HEK293T (cell line): Measurements from ENCODE around the gene MCM8.

Source experiments
- CTCF ChIA-PET: fragments of 350-600 bp; formaldehyde crosslinking; extraction: SDS; loops from one replicate; lab custom pipeline; 2021; ENCODE audit warnings: antibody characterized with exemption, inconsistent platforms; lab: Yijun Ruan, JAX
- POLR2A ChIA-PET: fragments of 350-600 bp; formaldehyde crosslinking; extraction: SDS; loops from one replicate; lab custom pipeline; 2020; ENCODE audit warnings: antibody characterized with exemption, inconsistent platforms; lab: Yijun Ruan, JAX
- DNase-seq: peaks from one replicate; pipeline ENCODE4 v3.0.0; 2012; ENCODE audit warnings: mixed read lengths; ENCODE audit errors: extremely low spot score
- ARNT ChIP-seq: fragments of 450-650 bp; IDR thresholded peaks from 2 replicates; pipeline ENCODE4 v1.6.1; 2017; ENCODE audit warnings: mild to moderate bottlenecking
- BHLHE40 ChIP-seq: fragments of 450-650 bp; IDR thresholded peaks from 2 replicates; pipeline ENCODE4 v1.6.1; 2016; ENCODE audit warnings: mild to moderate bottlenecking, moderate library complexity, borderline replicate concordance
- CTBP1 ChIP-seq: fragments of 450-650 bp; IDR thresholded peaks from 2 replicates; pipeline ENCODE4 v1.6.1; 2016; ENCODE audit warnings: borderline replicate concordance
- ELF4 ChIP-seq: fragments of 450-650 bp; IDR thresholded peaks from 2 replicates; pipeline ENCODE4 v1.6.1; 2017; ENCODE audit warnings: antibody characterized with exemption
- FOXA1 ChIP-seq: fragments of 450-650 bp; IDR thresholded peaks from 2 replicates; pipeline ENCODE4 v1.6.1; 2016; ENCODE audit warnings: mild to moderate bottlenecking
- FOXK2 ChIP-seq: fragments of 450-650 bp; IDR thresholded peaks from 2 replicates; pipeline ENCODE4 v1.6.1; 2016; ENCODE audit warnings: mild to moderate bottlenecking
- FOXM1 ChIP-seq: fragments of 450-650 bp; IDR thresholded peaks from 2 replicates; pipeline ENCODE4 v1.6.1; 2017; ENCODE audit warnings: mild to moderate bottlenecking, borderline replicate concordance
- HDGF ChIP-seq: fragments of 450-650 bp; IDR thresholded peaks from 2 replicates; pipeline ENCODE4 v1.6.1; 2017; ENCODE audit warnings: antibody characterized with exemption, borderline replicate concordance
- L3MBTL2 ChIP-seq: fragments of 450-650 bp; conservative IDR thresholded peaks from 2 replicates; pipeline ENCODE4 v1.6.1; 2016; ENCODE audit warnings: mild to moderate bottlenecking
- LEF1 ChIP-seq: fragments of 450-650 bp; IDR thresholded peaks from 2 replicates; pipeline ENCODE4 v1.6.1; 2017; ENCODE audit warnings: mild to moderate bottlenecking, borderline replicate concordance
- NFRKB ChIP-seq: fragments of 450-650 bp; IDR thresholded peaks from 2 replicates; pipeline ENCODE4 v1.6.1; 2016; ENCODE audit warnings: mild to moderate bottlenecking, moderate library complexity
- PKNOX1 ChIP-seq: fragments of 450-650 bp; IDR thresholded peaks from 2 replicates; pipeline ENCODE4 v1.6.1; 2016
- SP1 ChIP-seq: fragments of 450-650 bp; IDR thresholded peaks from 2 replicates; pipeline ENCODE4 v1.6.1; 2017
- SUZ12 ChIP-seq: fragments of 450-650 bp; IDR thresholded peaks from 2 replicates; pipeline ENCODE4 v1.6.1; 2016; ENCODE audit warnings: mild to moderate bottlenecking
- TARDBP ChIP-seq: fragments of 450-650 bp; IDR thresholded peaks from 2 replicates; pipeline ENCODE4 v1.6.1; 2016
- ZNF384 ChIP-seq: fragments of 450-650 bp; IDR thresholded peaks from 2 replicates; pipeline ENCODE4 v1.6.1; 2016

MCM8 gene

GRCh38 chr20:5969348-5969935, 19.0 kb downstream of the MCM8 start:
- no peak for DNase-seq
- CTCF ChIA-PET = interaction anchor here (0.5 kb wide), 1 partner anchor 441 kb away, joined by 4 read pairs; no protein-coding TSS in a partner anchor

GRCh38 chr20:5969940-5970339, 19.5 kb downstream of the MCM8 start:
- DNase-seq = no peak
- POLR2A ChIA-PET = no interaction called here
- CTCF ChIA-PET = no interaction called here
- TF ChIP-seq ARNT (no peak), ZNF384 (no peak), FOXA1 (no peak), L3MBTL2 (no peak), ELF4 (no peak), FOXM1 (no peak), LEF1 (no peak), BHLHE40 (no peak), SP1 (no peak), HDGF (no peak), NFRKB (no peak)

More at GRCh38 chr20:5969348-5969935, 19.0 kb downstream of the MCM8 start:
- POLR2A ChIA-PET = no interaction called here
- TF ChIP-seq ELF4 = no peak

GRCh38 chr20:5970381-5970780, 19.9 kb downstream of the MCM8 start:
- no peak for DNase-seq
- CTCF ChIA-PET = no interaction called here
- POLR2A ChIA-PET = no interaction called here
- TF ChIP-seq ZNF384 = no peak

GRCh38 chr20:5971203-5971602, 20.8 kb downstream of the MCM8 start:
- TF ChIP-seq FOXK2 = no peak
- TF ChIP-seq FOXM1 = no peak
- no peak for TF ChIP-seq FOXA1
- no peak for TF ChIP-seq SUZ12
- no peak for TF ChIP-seq NFRKB
- no peak for TF ChIP-seq CTBP1
- no peak for TF ChIP-seq TARDBP
- ChIA-PET CTCF (no interaction called here), POLR2A (no interaction called here)
- no peak for DNase-seq

GRCh38 chr20:5973172-5973571, 22.7 kb downstream of the MCM8 start:
- no peak for TF ChIP-seq NFRKB
- TF ChIP-seq ELF4 = no peak
- no peak for TF ChIP-seq TARDBP
- no peak for TF ChIP-seq ARNT
- TF ChIP-seq PKNOX1 = no peak
- no peak for TF ChIP-seq FOXM1
- no peak for TF ChIP-seq L3MBTL2
- TF ChIP-seq FOXK2 = no peak
- no peak for TF ChIP-seq BHLHE40
- no peak for TF ChIP-seq FOXA1
- TF ChIP-seq CTBP1 = no peak
- TF ChIP-seq LEF1 = no peak
- POLR2A ChIA-PET = no interaction called here
- DNase-seq = no peak
- CTCF ChIA-PET = no interaction called here

- CTCF ChIA-PET = no interaction called here
- POLR2A ChIA-PET = no interaction called here
- DNase-seq = no peak
- TF ChIP-seq PKNOX1 = no peak
- TF ChIP-seq TARDBP = no peak
- TF ChIP-seq SP1 = no peak
- TF ChIP-seq FOXK2 = no peak
- no peak for TF ChIP-seq CTBP1
- TF ChIP-seq FOXA1 = no peak
- TF ChIP-seq FOXM1 = no peak
- TF ChIP-seq SUZ12 = no peak
- TF ChIP-seq ELF4 = no peak
- TF ChIP-seq L3MBTL2 = no peak
- no peak for TF ChIP-seq LEF1
- TF ChIP-seq HDGF = no peak
- TF ChIP-seq BHLHE40 = no peak
Observed at GRCh38 chr20:5973971-5974370, 23.5 kb downstream of the MCM8 start.

- TF ChIP-seq HDGF (no peak), BHLHE40 (no peak), TARDBP (no peak), CTBP1 (no peak), SUZ12 (no peak), LEF1 (no peak), FOXA1 (no peak), ELF4 (no peak), PKNOX1 (no peak), ZNF384 (no peak), FOXM1 (no peak), L3MBTL2 (no peak), SP1 (no peak), NFRKB (no peak), ARNT (no peak), FOXK2 (no peak)
- POLR2A ChIA-PET = no interaction called here
- DNase-seq = no peak
- CTCF ChIA-PET = no interaction called here
Observed at GRCh38 chr20:5974531-5974930, 24.1 kb downstream of the MCM8 start.
